Esophagus muscularis mucosa (tissue), 3 donors: Measurements from ENCODE around the gene AASDH.

ENCODE experiments used
- CTCF ChIP-seq, 3 experiments: fragments of 200-600 bp in 2 of 3; fragments of 450-650 bp in 1 of 3; sonication (generic) in 2 of 3; IDR thresholded peaks; one replicate each; pipeline ENCODE4 v1.5.1; 2017 to 2019; ENCODE audit warnings: antibody characterized with exemption in 3 of 3, mild to moderate bottlenecking in 2 of 3, moderate library complexity in 1 of 3
- POLR2A ChIP-seq: fragments of 450-650 bp; IDR thresholded peaks from one replicate; pipeline ENCODE4 v1.6.1; 2017; ENCODE audit warnings: antibody characterized with exemption, moderate library complexity, mild to moderate bottlenecking, low read depth

GRCh38 chr4:56301181-56301996 is 85.9 kb downstream of the AASDH start:
- peak; percentile 75 to 92 (median 77) for TF ChIP-seq CTCF (IDR thresholded peaks at IDR 0.05)
- TF ChIP-seq POLR2A = no peak
